ENCODE results near the gene BST1.

BST1 gene

GRCh38 chr4:15776871-15777648 lies 74.2 kb downstream of the BST1 start:
- H3K9me3 ChIP-seq (ENCODE audit: control insufficient read depth, insufficient read depth, low read length): no peaks in the 10 kb centered on the region
- TF ChIP-seq EZH2phosphoT487 (IDR thresholded peaks at IDR 0.05; ENCODE audit: borderline replicate concordance, low read length): no peak
- no peak for TF ChIP-seq CTCF (IDR thresholded peaks at IDR 0.05; ENCODE audit: low read depth, low read length, poor library complexity, severe bottlenecking)
- H3K4me2 ChIP-seq (ENCODE audit: low read length): peak overlapping the region; percentile 88
- peak overlapping the region; percentile 95 for H3K27ac ChIP-seq (ENCODE audit: low read depth, low read length)
- peak overlapping the region; percentile 90 for H3K4me3 ChIP-seq (ENCODE audit: low read length)
- no peaks in the 10 kb centered on the region for H3K27me3 ChIP-seq (ENCODE audit: control insufficient read depth, low read length)
- H3K9me2 ChIP-seq (replicated peaks; ENCODE audit: control insufficient read depth, low read length): no peaks in the 10 kb centered on the region
- peaks cover 69% of the 10 kb centered on the region for H3K4me1 ChIP-seq (ENCODE audit: control insufficient read depth, low read length)
- H3F3A ChIP-seq (ENCODE audit: control insufficient read depth, insufficient read depth): peaks cover 19% of the 10 kb centered on the region
- peaks cover 39% of the 10 kb centered on the region for H3K36me3 ChIP-seq (ENCODE audit: control insufficient read depth, low read length)
- H4K20me1 ChIP-seq (ENCODE audit: control insufficient read depth, insufficient read depth, low read depth, low read length): no peaks in the 10 kb centered on the region
- peaks cover 44% of the 10 kb centered on the region for H3K79me2 ChIP-seq (ENCODE audit: control insufficient read depth, low read length)

GRCh38 chr4:15777697-15778288 lies 74.9 kb downstream of the BST1 start:
- Histone ChIP-seq H3K9me2 (replicated peaks; ENCODE audit: control insufficient read depth, low read length) (no peaks in the 10 kb centered on the region), H3K36me3 (ENCODE audit: control insufficient read depth, low read length) (peaks cover 46% of the 10 kb centered on the region), H3K4me3 (ENCODE audit: low read length) (peak overlapping the region; percentile 90), H3K27me3 (ENCODE audit: control insufficient read depth, low read length) (no peaks in the 10 kb centered on the region), H4K20me1 (ENCODE audit: control insufficient read depth, insufficient read depth, low read depth, low read length) (no peaks in the 10 kb centered on the region), H3K4me1 (ENCODE audit: control insufficient read depth, low read length) (peaks cover 69% of the 10 kb centered on the region), H3K4me2 (ENCODE audit: low read length) (peak overlapping the region; percentile 88), H3K27ac (ENCODE audit: low read depth, low read length) (peak overlapping the region; percentile 95), H3F3A (ENCODE audit: control insufficient read depth, insufficient read depth) (peaks cover 26% of the 10 kb centered on the region), H3K79me2 (ENCODE audit: control insufficient read depth, low read length) (peaks cover 51% of the 10 kb centered on the region), H3K9me3 (ENCODE audit: control insufficient read depth, insufficient read depth, low read length) (no peaks in the 10 kb centered on the region)
- TF ChIP-seq EZH2phosphoT487 (IDR thresholded peaks at IDR 0.05; ENCODE audit: borderline replicate concordance, low read length): no peak
- TF ChIP-seq CTCF (IDR thresholded peaks at IDR 0.05; ENCODE audit: low read depth, low read length, poor library complexity, severe bottlenecking): no peak

- Histone ChIP-seq H3K4me2 (ENCODE audit: low read length) (peak within 1 kb of the TSS; percentile 88), H3K36me3 (ENCODE audit: control insufficient read depth, low read length) (peaks cover 54% of the 10 kb centered on the region), H3K9me3 (ENCODE audit: control insufficient read depth, insufficient read depth, low read length) (no peaks in the 10 kb centered on the region), H3K27me3 (ENCODE audit: control insufficient read depth, low read length) (no peaks in the 10 kb centered on the region), H3K27ac (ENCODE audit: low read depth, low read length) (peak within 1 kb of the TSS; percentile 95), H4K20me1 (ENCODE audit: control insufficient read depth, insufficient read depth, low read depth, low read length) (no peaks in the 10 kb centered on the region), H3K4me1 (ENCODE audit: control insufficient read depth, low read length) (peaks cover 69% of the 10 kb centered on the region), H3F3A (ENCODE audit: control insufficient read depth, insufficient read depth) (peaks cover 34% of the 10 kb centered on the region), H3K79me2 (ENCODE audit: control insufficient read depth, low read length) (peaks cover 59% of the 10 kb centered on the region), H3K4me3 (ENCODE audit: low read length) (peak within 1 kb of the TSS; percentile 90), H3K9me2 (replicated peaks; ENCODE audit: control insufficient read depth, low read length) (no peaks in the 10 kb centered on the region)
- TF ChIP-seq EZH2phosphoT487 (IDR thresholded peaks at IDR 0.05; ENCODE audit: borderline replicate concordance, low read length) (no peak), CTCF (IDR thresholded peaks at IDR 0.05; ENCODE audit: low read depth, low read length, poor library complexity, severe bottlenecking) (peak; percentile 34)
Observed at GRCh38 chr4:15778289-15779241, 75.7 kb downstream of the BST1 start, which contains the start of gene CD38. TSS of gene CD38 (plus strand) at chr4:15778328. CDS start at chr4:15778415, 87 bp downstream.

All from DOHH2 (cell line).